Upper lobe of left lung (tissue), 4 donors: ENCODE results near the gene TMEM183A.

ENCODE experiments used
- CTCF ChIP-seq, 6 experiments: fragments of 450-650 bp in 4 of 6; fragments of 200-600 bp in 2 of 6; sonication (generic) in 2 of 6; IDR thresholded peaks; one replicate each; pipeline ENCODE4 v1.5.1; 2016 to 2019; ENCODE audit warnings: antibody characterized with exemption in 6 of 6
- POLR2AphosphoS5 ChIP-seq, 2 donors: sonication (generic); formaldehyde crosslinking; IDR thresholded peaks; one replicate each; pipeline ENCODE4 v1.5.1; 2017; ENCODE audit warnings: antibody characterized with exemption in 2 of 2

- no peak for TF ChIP-seq CTCF (IDR thresholded peaks at IDR 0.05)
- no peak for TF ChIP-seq POLR2AphosphoS5 (IDR thresholded peaks at IDR 0.05)
Measured at GRCh38 chr1:202968351-202968750, 38.8 kb upstream of the TMEM183A start.
